HG02588 (cell line): ENCODE data around the gene CACUL1.
"Not testable (repeated sequence)": the region's sequence is repeated elsewhere in the genome, so short reads cannot be mapped to it uniquely, and the experiment has no call there.

Experiments
- ATAC-seq: cut with Tn5 transposase; IDR thresholded peaks from one replicate; pipeline ENCODE4 v1.9.1; 2021; ENCODE audit warnings: mild to moderate bottlenecking, moderate library complexity; ENCODE audit not compliant: unreplicated experiment

Gene CACUL1

DNA sequence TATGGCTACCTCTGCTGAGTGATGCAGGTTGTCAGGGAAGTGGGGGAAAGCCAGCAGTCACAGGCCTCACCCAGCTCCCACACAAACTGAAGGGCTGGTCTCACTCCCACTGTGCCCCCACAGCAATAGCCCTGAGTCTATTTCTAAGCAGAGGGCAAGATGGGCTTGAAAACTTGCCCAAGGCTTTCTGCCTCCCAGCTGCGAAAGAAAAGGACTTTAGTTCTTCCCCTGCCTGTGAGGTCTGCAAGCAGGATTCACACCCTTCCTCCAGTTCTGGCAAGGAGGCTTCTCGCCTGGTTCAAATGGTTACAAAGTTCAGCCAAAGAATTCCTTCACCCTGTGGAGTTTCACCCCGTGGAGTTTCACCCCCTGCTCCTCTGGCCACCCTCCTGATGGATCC, 96.0 kb downstream of the CACUL1 start:
- no peak for ATAC-seq

DNA sequence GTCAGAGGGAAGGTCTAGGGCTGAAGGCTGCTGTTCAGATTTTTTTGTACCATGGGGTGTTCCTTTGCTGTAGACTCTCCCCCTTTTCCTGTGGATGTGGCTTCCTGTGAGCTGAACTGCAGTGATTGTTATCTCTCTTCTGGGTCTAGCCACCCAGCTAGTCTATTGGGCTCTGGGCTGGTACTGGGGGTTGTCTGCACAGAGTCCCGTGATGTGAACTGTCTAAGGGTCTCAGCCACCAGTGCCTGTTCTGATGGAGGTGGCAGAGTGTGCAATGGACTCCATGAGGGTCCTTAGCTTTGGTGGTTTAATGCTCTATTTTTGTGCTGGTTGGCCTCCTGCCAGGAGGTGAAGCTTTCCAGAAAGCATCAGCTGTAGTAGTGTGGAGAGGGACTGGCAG, 96.6 kb downstream of the CACUL1 start:
- not testable (repeated sequence) for ATAC-seq

GRCh38 chr10:118645294-118645693, 109.5 kb downstream of the CACUL1 start:
- ATAC-seq, result not testable (repeated sequence)

- ATAC-seq, result no peak
Observed at GRCh38 chr10:118642228-118642627, 112.5 kb downstream of the CACUL1 start.

- ATAC-seq, result no peak
Observed at GRCh38 chr10:118638680-118639079, 116.1 kb downstream of the CACUL1 start.

DNA sequence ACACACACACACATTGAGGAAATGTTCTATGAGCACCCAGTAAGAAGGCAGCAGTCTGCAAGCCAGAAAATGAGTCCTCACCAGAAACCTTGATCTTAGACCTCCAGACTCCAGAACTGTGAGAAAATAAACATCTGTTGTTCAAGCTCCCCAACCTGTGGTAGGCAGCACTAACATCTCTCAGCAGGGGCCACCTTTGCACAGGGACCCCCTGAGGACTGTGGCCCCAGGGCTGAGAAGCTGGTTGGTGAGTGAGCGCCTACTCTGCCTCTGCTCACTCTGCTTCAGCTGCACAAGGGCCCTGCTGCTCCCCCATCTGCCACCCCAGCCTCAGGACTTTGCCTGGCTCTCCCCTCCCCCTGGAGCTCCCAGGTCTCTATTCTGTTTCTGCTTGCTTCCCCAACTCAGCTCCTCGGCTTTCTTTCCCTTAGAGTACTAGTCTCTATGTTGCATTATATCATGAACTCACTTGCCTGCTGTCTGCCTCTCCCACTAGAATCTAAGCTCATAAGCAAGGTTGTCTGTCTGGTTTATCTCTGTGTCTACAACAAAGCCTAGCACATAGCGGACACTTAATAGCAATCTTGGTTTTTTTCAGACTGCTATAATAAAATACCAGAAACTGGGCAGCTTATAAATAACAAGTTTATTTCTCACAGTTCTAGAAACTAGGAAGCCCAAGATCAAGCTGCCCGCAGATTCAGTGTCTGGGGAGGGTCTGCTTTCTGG, 118.9 kb downstream of the CACUL1 start:
- ATAC-seq, result no peak

GRCh38 chr10:118633786-118634185, 121.0 kb downstream of the CACUL1 start:
- ATAC-seq, result no peak

- ATAC-seq, result no peak
Observed at GRCh38 chr10:118629211-118629610, 125.6 kb downstream of the CACUL1 start.

DNA sequence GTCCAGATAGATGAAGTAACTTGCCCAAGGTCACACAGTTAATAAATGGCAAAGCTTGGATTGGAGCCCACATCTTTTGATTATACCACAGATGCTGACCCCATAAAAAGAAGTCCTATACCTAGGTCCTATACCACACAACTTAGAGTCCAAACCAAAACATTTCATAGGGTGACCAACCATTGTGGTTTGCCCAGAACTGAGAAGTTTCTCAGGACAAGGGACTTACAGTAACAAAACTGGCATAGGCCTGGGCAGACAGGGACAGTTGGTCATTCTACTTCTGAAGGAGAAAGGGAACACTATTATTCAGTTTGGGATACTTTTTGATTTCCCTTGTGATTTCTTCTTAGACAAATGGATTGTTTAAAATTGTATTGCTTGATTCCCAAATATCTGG, 126.4 kb downstream of the CACUL1 start:
- ATAC-seq, result no peak

- ATAC-seq, result no peak
Observed at GRCh38 chr10:118626953-118627352, 127.8 kb downstream of the CACUL1 start.
